HFF-Myc (cell line): Measurements from ENCODE around the gene AHCTF1.
"Not testable (repeated sequence)": the region's sequence is repeated elsewhere in the genome, so short reads cannot be mapped to it uniquely, and the experiment has no call there.

Source experiments
- DNase-seq: peaks from one replicate; pipeline ENCODE4 v3.0.0-alpha.2; 2011; ENCODE audit warnings: low read depth; ENCODE audit errors: extremely low read depth
- H3K4me3 ChIP-seq: replicated peaks from 2 replicates; pipeline ENCODE4 v1.5.1; 2011; ENCODE audit warnings: low read depth, mild to moderate bottlenecking, control low read depth, low read length
- CTCF ChIP-seq: IDR thresholded peaks from 2 replicates; pipeline ENCODE4 v1.5.1; 2012; ENCODE audit warnings: mild to moderate bottlenecking, low read depth, low read length, control low read depth; ENCODE audit errors: missing control alignments

The AHCTF1 gene

GRCh38 chr1:246897302-246897701 lies 34.4 kb downstream of the AHCTF1 start:
- no peak for TF ChIP-seq CTCF
- H3K4me3 ChIP-seq, result no peak overlapping the region
- DNase-seq, result no peak

- H3K4me3 ChIP-seq, result no peak overlapping the region
- DNase-seq, result no peak
- no peak for TF ChIP-seq CTCF
Measured at GRCh38 chr1:246893191-246893939, 38.4 kb downstream of the AHCTF1 start.

- no peak overlapping the region for H3K4me3 ChIP-seq
- no peak for DNase-seq
- no peak for TF ChIP-seq CTCF
Measured at GRCh38 chr1:246891105-246891504, 40.6 kb downstream of the AHCTF1 start.

- no peak for DNase-seq
- no peak overlapping the region for H3K4me3 ChIP-seq
- no peak for TF ChIP-seq CTCF
Measured at GRCh38 chr1:246888522-246888921, 43.2 kb downstream of the AHCTF1 start.

GRCh38 chr1:246885389-246885788 lies 46.4 kb downstream of the AHCTF1 start:
- H3K4me3 ChIP-seq, DNase-seq: not testable (repeated sequence)

GRCh38 chr1:246878551-246878950 lies 53.2 kb downstream of the AHCTF1 start:
- H3K4me3 ChIP-seq, result no peak overlapping the region
- no peak for DNase-seq
- TF ChIP-seq CTCF, result no peak

- no peak for TF ChIP-seq CTCF
- DNase-seq, result no peak
Measured at GRCh38 chr1:246876431-246876830, 55.3 kb downstream of the AHCTF1 start.

More at GRCh38 chr1:246876431-246876830, 55.3 kb downstream of the AHCTF1 start:
- no peak overlapping the region for H3K4me3 ChIP-seq
